Measurements from ENCODE around the gene AVPR2. TPM values are rescaled to one million over a fixed set of nuclear protein-coding genes. Genes with fewer than 3 reads are reported as not detected.

AVPR2 gene
- total RNA-seq, 1 experiment from 2014 or later: not detected

DNA sequence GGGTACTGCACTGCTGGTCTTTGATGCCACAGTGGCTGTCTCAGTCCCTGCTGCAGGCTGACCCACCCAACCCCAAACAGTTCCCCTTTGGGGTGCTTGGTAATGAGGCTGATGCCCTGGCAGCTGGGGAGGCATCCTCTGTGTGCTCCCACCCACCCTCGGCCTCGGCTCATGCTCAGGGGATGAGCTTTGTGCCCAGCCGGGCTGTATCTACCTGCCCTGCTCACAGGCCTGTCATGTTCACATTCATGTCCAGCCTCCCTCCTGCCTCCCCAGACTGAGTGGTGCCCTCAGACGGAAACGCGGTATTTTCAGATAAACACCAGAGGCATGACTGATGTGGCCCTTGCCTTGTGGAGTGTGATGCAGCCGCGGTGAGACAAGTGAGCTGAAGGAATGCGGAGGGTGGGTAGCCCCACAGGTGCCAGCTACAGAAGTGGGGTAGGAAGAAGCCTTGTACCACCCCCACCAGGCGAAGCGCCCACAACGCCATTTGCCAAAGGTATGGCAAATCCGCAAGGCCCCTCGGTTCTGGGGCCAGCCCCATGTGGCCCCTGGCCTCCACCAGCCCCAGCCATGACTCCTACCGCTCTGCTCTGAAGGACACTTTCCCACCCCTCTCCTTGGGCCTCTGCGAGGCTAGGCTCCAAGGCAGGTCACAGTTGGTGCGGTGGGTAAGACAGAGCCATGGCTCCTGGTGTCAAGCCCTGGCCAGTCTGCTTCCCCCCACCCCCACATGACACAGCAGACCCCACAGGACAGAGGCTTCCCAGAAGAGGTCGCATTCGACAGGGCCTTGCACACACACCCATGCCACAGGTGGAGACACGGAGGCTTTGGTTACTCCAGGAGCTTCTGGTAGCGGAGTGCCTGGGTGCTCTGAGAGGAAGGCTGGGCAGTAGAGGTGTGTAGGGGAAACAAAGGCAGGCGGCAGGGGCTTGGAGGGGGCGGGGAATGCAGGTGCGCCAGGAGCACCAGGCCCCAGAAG is 41.8 kb downstream of the AVPR2 start:
- peaks cover 3% of the 10 kb centered on the region for H3K36me3 ChIP-seq
- H3K4me3 ChIP-seq: no peak overlapping the region
- no peak for DNase-seq
- H3K9me3 ChIP-seq: no peaks in the 10 kb centered on the region
- H3K27me3 ChIP-seq: no peaks in the 10 kb centered on the region

DNA sequence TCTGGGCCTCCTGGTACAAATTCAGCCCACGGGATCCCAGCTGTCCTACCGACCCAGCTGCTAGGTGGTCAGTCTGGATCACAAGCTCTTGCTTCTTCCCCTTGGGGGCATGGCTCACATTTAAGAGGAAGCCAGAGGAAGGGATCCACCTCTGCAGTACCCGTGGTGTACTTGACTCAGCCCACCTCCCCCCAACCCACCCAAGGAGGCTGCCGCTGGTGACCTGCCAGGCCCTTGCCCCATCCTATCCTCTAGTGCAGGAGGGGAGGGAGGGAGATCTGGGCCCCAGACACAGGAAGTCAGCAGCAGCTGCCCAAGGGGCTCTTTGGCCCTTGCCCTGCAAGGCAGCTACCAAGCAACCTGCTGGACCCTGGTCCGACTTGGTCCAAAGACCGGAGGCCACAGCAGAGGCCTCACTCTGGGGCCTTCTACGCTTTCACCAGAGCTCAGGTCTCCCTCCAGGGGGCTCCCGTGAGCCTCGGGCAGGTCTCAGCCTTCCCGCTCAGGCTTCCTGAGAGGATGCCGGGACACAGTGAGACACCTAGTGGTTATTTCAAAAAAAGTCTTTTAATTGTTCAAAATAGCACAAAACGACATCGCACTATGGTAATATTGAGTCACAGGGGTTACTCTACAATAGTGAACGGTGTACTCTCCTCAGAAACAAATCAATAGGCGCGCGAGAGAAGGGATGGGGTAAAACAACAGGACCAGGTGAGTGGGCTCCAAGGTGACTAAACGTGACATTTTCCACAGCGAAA is 42.7 kb downstream of the AVPR2 start:
- H3K36me3 ChIP-seq: peaks cover 3% of the 10 kb centered on the region
- H3K9me3 ChIP-seq: no peaks in the 10 kb centered on the region
- DNase-seq: peak; percentile 70
- no peak overlapping the region for H3K4me3 ChIP-seq
- no peaks in the 10 kb centered on the region for H3K27me3 ChIP-seq

DNA sequence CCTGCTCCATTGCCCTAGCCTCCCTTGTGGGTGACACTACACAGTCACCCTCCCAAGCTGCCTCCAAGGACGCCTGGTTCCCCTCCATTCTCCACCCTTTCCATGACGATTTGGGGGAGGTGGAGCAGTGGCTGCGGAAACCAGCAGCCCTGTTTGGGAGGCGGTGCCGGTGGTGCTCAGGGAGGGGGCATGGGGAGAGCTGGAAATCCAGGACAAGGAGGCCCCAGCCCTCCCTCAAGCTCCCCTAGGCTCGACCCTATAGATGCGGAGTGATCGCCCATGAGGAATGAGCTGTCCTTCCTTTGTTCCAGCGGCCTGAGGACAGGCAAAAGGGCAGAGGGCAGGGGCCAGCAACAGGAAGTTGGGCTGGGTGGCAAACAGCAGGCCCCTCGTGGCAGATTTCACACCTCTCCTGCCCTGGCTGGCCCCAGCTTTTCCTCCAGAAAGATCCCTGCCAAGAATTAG is 43.6 kb downstream of the AVPR2 start:
- H3K4me3 ChIP-seq: no peak overlapping the region
- no peaks in the 10 kb centered on the region for H3K27me3 ChIP-seq
- peaks cover 11% of the 10 kb centered on the region for H3K36me3 ChIP-seq
- H3K9me3 ChIP-seq: no peaks in the 10 kb centered on the region
- DNase-seq: no peak

DNA sequence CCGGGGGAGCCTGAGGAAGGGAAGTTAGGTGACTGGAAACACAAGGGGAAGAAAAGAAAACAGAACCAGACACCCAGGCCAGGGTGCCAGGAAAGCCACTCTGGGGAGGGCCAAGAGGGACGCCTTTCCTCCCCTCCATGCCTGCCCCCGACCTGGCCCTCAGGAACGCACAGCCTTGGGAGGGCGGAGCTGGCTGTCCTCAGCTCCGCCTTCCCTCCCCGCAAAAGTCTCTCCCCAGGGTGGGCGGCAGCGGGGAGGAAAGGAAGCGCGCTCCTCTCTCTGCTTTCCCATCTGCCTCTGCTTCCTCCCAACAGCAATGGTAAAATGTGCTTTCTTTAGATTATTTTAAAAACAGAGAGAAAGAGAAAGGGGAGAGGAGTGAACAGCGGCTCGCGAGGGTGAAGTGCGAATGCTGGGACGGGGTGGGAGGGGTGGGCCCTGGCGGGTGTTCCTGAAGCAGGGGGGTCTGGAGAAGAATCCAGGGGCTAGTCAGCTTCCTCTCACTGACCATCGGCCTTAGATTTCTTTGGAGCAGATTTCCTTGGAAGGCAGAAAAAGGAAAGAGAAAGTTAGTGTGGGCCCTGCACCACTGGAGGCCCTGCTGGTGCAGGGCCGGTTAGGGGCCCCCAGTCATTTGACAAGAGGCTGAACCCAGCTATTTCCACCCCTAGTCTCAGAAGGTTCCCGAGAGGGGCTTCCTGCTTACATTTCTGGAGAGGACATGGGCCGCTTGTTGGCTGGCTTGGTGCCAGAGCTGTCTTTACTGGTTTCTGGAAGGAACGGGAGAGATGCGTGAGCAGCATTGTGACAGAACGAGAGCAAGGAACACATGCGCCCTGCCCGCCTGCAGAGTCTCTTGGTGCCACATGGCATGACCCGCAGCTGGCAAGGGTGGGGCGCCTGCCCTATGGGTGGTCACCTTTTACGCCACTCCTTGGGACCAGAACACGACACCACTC is 44.7 kb downstream of the AVPR2 start:
- H3K4me3 ChIP-seq: no peak overlapping the region
- no peak for DNase-seq
- H3K27me3 ChIP-seq: no peaks in the 10 kb centered on the region
- H3K9me3 ChIP-seq: no peaks in the 10 kb centered on the region
- peaks cover 22% of the 10 kb centered on the region for H3K36me3 ChIP-seq

DNA sequence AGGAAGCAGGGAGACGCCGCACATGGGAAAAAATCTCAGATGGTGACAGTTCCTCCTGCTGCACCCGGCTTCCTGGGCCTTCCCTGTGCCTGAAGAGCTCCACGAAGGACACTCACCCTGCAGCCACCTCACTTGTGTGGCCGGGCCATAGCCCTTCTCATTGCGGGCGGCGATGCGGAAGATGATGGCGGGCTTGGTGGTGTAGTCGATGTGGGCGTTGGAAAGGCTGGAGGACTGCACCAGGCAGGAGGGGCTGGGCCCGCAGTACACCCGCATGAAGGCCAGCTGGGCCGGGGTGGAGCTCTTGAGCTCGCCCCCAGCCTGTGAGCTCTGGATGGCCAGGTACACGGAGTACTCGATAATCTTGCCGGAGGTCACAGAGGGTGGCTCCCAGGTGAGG is 45.7 kb downstream of the AVPR2 start:
- Histone ChIP-seq H3K36me3 (peaks cover 24% of the 10 kb centered on the region), H3K9me3 (no peaks in the 10 kb centered on the region), H3K4me3 (no peak overlapping the region), H3K27me3 (no peaks in the 10 kb centered on the region)
- no peak for DNase-seq

DNA sequence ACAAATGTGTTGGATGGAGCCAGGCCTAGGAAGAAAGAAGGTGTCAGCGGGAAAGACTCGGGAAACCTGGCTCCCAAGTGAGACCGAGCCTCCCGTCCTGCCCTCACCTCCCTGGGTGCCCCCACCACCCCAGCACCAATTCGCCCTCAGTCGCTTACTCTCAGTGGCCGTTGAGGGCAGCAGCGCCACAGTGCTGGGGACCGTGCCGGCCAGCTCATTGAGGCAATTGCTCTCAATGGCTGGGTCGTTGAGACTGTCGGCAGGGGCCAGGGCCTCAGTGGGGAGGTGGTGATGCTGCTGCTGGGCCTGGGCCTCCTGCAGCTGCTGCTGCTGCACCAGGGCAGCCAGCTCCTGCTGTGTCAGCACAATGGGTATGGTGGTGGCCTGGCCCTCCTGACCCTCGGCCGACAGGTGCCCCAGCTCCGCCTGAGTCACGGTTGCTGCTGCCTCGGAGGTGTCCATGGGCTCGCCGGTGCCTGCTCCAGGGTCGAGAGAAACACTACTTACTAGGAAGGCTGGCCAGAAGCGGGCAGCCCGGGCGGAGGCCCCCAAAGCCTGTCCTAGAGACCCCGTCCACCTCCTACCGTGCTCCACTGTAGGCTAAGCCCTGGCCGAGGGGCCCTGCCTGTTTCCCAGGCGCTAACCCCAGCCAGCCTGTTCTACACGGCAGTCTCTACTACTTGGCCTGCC is 47.4 kb downstream of the AVPR2 start:
- DNase-seq: no peak
- Histone ChIP-seq H3K4me3 (no peak overlapping the region), H3K9me3 (no peaks in the 10 kb centered on the region), H3K27me3 (no peaks in the 10 kb centered on the region), H3K36me3 (peaks cover 27% of the 10 kb centered on the region)

DNA sequence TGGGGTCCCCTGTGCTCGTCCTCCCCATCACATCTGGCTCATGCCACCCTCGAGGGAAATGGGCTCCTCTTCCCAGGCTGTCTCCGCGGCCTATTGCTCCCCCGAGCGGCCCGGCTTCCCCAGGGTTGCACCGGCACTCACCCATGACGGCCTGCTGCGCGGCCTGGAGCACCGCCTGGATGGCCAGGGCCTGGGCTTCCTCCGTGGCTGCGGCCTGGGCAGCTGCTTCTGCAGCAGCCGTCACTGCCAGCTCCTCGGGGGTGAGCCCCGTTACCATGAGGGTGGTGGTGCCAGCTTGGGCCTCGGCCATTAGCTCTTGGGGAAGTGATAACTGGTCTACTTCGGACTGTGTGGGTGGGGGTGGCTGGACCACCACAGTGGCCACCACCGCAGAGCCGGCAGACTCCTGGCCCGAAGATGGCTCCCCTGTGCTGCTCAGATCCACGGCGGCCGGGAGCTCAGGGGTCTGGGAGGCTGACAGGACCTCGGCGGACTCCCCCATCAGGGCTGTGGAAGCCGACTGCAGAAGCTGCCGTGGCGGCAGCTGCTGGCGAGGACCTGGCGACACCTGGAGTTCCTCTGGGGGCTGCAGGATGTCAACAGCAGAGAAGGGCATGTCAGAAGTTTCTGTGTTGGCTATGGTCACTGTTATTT is 48.0 kb downstream of the AVPR2 start:
- Histone ChIP-seq H3K4me3 (no peak overlapping the region), H3K36me3 (peaks cover 27% of the 10 kb centered on the region)
- DNase-seq: no peak

DNA sequence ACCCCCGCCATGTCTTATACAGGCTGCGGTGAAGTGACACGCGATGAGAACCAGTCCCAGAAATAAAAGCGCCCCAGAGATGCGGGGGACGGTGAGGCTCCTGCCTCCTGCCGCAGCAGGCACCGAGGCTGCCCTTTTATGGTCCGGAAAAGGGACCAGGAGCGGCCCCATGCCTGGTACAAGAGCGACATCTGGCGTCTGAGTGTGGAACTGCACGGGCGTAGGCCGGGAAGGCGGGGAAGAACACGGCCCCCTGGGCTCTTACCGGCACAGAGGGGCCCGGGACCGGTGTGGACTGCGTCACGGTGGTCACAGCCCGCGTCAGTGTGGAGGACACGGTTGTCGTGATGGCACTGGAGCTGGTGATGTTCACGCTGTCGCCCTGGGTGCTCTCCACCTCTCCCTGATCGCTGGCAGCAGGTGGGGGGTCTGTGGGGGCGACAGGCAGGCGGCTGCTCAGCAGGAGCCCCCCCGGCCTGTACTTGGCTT is 48.9 kb downstream of the AVPR2 start:
- Histone ChIP-seq H3K9me3 (no peaks in the 10 kb centered on the region), H3K36me3 (peaks cover 27% of the 10 kb centered on the region), H3K27me3 (no peaks in the 10 kb centered on the region), H3K4me3 (no peak overlapping the region)
- peak; percentile 14 for DNase-seq

More for the DNA sequence above, 48.0 kb downstream of the AVPR2 start:
- Histone ChIP-seq H3K27me3 (no peaks in the 10 kb centered on the region), H3K9me3 (no peaks in the 10 kb centered on the region)

DNA sequence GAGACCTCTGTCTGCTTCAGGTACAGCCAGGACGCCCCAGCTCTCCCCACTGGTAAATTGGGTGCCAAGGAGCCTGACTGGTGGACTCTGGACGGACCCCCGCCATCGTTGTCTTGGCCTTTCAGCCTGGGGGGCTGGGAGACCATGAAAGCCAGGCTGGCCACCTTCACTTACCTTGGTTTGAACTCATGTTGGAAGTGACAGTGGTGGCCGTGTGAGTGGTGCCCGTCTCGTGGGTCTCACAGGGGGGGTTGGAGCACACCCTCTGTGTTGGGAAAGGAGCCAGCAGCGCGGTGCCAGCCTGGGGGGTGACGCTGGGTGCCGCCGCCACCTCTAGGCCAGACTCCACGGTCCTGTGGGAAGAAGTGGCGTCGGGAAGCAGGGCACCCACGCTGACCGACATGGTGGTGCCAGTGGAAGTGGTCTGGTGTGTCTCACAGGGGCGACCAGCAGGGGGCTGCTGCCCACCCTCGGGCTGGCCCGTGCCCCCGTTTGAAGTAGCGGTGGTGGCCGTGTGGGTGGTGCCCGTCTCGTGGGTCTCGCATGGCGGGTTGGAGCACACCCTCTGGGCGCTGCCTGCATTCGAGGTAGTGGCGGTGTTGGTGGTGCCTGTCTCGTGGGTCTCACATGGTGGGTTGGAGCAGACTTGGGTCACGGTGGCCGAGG is 49.6 kb downstream of the AVPR2 start:
- H3K36me3 ChIP-seq: peaks cover 27% of the 10 kb centered on the region
- no peaks in the 10 kb centered on the region for H3K27me3 ChIP-seq
- no peaks in the 10 kb centered on the region for H3K9me3 ChIP-seq
- no peak overlapping the region for H3K4me3 ChIP-seq
- DNase-seq: no peak

DNA sequence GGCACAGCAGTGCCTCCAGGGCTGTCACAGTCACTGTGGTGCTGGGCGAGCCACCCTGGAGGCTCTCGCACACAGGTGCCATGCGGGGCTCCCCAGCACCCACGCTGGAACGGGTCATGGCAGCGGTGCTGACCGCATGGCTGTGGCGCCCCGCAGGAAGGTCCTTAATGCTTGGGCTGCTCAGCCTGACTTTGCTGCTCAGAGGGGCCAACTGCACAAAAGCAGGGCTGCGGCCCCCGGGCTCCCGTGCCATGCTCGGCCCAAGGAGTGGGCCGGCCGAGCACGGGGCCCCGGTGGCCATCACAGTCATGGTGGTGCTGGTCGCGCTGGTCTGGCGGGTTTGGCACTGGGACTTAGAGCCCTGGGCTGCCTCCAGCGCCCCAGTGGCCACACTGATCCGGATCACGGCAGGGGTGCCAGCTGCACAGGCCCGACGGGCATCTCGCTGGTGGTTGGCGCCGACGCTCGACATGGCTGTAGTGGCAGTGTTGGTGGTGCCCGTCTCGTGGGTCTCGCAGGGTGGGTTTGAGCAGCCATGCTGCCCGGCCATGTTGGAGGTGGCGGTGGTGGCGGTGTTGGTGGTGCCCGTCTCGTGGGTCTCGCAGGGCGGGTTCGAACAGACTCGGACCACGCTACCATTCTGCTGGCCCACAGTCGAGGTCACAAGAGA is 50.2 kb downstream of the AVPR2 start:
- peaks cover 25% of the 10 kb centered on the region for H3K36me3 ChIP-seq
- H3K4me3 ChIP-seq: no peak overlapping the region
- H3K9me3 ChIP-seq: no peaks in the 10 kb centered on the region
- no peak for DNase-seq
- H3K27me3 ChIP-seq: no peaks in the 10 kb centered on the region

DNA sequence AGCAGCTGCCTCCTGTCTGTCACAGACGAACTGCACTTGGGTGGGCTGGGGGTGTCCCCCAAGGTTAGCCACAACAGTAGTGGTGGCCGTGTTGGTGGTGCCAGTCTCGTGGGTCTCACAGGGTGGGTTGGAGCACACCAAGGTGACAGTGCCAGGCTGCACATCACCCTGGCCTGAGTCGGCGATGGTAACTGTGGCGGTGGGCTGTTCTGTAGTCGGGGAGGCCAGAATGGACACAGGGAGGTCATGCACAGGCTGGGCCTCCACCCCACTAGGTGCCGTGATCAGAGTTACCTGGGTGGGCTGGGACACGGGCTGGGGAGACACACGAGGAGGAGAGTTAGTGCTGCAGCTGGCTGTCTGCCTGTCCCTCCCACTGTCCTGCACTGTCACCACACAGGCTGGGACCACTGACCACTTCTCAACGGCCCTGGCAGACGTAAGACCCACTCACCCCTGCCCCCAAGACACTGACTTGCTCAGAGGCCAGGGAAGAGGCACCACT is 50.8 kb downstream of the AVPR2 start:
- no peaks in the 10 kb centered on the region for H3K27me3 ChIP-seq
- H3K9me3 ChIP-seq: no peaks in the 10 kb centered on the region
- no peak for DNase-seq
- no peak overlapping the region for H3K4me3 ChIP-seq
- H3K36me3 ChIP-seq: peaks cover 24% of the 10 kb centered on the region

DNA sequence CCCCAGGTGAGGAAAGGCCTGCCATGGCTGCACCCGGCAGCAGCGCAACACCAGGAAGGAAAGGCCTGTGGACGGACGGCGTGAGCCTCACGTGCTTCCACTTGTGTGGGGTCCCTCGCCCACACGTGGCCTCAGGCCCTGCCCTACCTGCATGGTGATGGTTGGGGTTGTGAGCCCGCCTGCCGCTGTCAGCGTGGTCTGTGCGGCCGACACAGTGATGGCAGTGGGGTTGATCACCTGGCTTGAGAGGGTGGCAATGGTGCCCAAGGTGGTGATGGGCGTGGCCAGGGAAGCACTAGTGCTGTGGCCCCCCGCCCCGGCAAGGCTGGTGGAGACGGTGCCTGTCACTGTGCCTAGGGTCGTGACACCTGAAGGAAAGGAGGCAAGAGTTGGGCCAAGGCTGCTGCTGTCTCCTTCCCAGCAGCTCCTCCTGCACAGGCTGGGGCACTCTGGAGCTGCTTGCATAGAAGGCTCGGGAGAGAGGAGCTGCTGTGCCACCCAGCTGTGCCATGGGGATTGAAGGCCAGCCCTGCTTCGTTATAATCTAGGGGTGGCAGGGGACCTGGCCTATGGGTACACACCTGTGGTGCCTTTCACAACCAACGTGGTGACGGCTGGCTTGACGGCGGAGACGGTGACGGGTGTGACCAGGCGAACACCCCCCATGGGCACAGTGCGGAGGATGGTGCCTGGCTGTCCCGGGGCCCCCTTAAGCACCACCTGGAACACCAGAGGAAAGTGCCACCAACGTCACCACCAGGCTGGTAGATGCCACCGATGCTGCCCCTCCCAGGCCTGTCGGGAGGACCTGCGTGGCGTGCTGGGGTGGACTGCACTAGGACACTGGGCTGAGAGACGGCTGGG is 51.8 kb downstream of the AVPR2 start:
- no peaks in the 10 kb centered on the region for H3K9me3 ChIP-seq
- no peak overlapping the region for H3K4me3 ChIP-seq
- H3K27me3 ChIP-seq: no peaks in the 10 kb centered on the region
- H3K36me3 ChIP-seq: peaks cover 25% of the 10 kb centered on the region
- no peak for DNase-seq
